ENCODE measurements around the gene MAP4K4.
"Not testable (repeated sequence)": the region's sequence is repeated elsewhere in the genome, so short reads cannot be mapped to it uniquely, and the experiment has no call there.

The MAP4K4 gene

GRCh38 chr2:101935764-101936163 lies 238.3 kb downstream of the MAP4K4 start:
- DNase-seq = not testable (repeated sequence)

DNA sequence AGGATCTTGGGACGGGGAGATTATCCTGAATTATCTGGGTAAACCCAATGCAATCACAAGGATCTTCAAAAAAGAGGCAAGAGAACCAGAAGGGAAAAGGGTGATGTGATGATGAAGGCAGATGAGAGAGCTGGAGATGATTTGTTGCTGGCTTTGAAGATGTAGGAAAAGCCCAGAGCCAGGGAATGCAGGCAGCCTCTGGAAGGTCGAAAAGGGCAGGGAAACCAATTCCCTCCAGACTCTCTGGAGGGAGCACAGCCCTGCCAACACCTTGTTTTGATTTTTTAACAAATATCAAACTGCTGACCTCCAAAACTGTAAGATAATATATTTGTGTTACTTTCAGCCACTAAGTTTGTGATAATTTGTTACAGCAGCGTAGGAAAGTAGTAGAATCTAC lies 245.3 kb downstream of the MAP4K4 start:
- DNase-seq = no peak

All from HCEC 1CT (cell line).